WTC11 (cell line): ENCODE data around the gene MECR. TPM values are rescaled to one million over a fixed set of nuclear protein-coding genes. Genes with fewer than 3 reads are reported as not detected.
A peak's percentile ranks its signal among the peaks of the same experiment; 100 is the strongest.

ENCODE experiments used
- ATAC-seq: fragments of 200-7000 bp; cut with Tn5 transposase; 2 replicates; pipeline ENCODE4 v1.10.0; 2021; ENCODE audit warnings: mild to moderate bottlenecking, moderate library complexity
- CTCF ChIA-PET: fragments of 300-600 bp; sonication (Branson Sonifier 250); formaldehyde crosslinking; loops from one replicate; lab custom pipeline; 2021; ENCODE audit warnings: antibody characterized with exemption; lab: Charles Lee
- POLR2A ChIA-PET: fragments of 350-600 bp; sonication (Branson Sonifier 250); formaldehyde crosslinking; loops from one replicate; lab custom pipeline; 2021; ENCODE audit warnings: antibody characterized with exemption; lab: Charles Lee
- DNase-seq: peaks from one replicate; pipeline ENCODE4 v3.0.0; 2021; ENCODE audit warnings: low spot score
- H3K27ac Mint-ChIP-seq: 2 replicates; pipeline ENCODE4 v1.8.0; 2021; ENCODE audit warnings: mixed read lengths
- H3K27me3 Mint-ChIP-seq: 2 replicates; pipeline ENCODE4 v1.8.0; 2021; ENCODE audit warnings: low read depth, mild to moderate bottlenecking, moderate library complexity, mixed read lengths
- H3K36me3 Mint-ChIP-seq: 2 replicates; pipeline ENCODE4 v1.8.0; 2021; ENCODE audit warnings: mixed read lengths
- H3K4me1 Mint-ChIP-seq: 2 replicates; pipeline ENCODE4 v1.8.0; 2022; ENCODE audit warnings: mixed read lengths
- H3K4me3 Mint-ChIP-seq: 2 replicates; pipeline ENCODE4 v1.8.0; 2021; ENCODE audit warnings: mild to moderate bottlenecking, moderate library complexity, mixed read lengths
- H3K9me3 Mint-ChIP-seq: 2 replicates; pipeline ENCODE4 v1.8.0; 2021; ENCODE audit warnings: mixed read lengths
- ATF6 ChIP-seq: sonication (generic); formaldehyde crosslinking; IDR thresholded peaks from 2 replicates; pipeline ENCODE4 v1.8.1; 2023; ENCODE audit warnings: mild to moderate bottlenecking, missing genetic modification reagents
- CDX4 ChIP-seq: fragments of 250-450 bp; sonication (Bioruptor Pico); IDR thresholded peaks from 2 replicates; pipeline ENCODE4 v1.9.0; 2021; ENCODE audit warnings: moderate library complexity, mild to moderate bottlenecking, inconsistent platforms, borderline replicate concordance
- E2F1 ChIP-seq: sonication (generic); formaldehyde crosslinking; IDR thresholded peaks from 2 replicates; pipeline ENCODE4 v1.8.0; 2022; ENCODE audit warnings: mild to moderate bottlenecking, missing genetic modification reagents
- ESRRA ChIP-seq: sonication (generic); formaldehyde crosslinking; IDR thresholded peaks from 2 replicates; pipeline ENCODE4 v1.8.1; 2022; ENCODE audit warnings: mild to moderate bottlenecking, missing genetic modification reagents, borderline replicate concordance
- GABPB1 ChIP-seq: sonication (generic); formaldehyde crosslinking; IDR thresholded peaks from 2 replicates; pipeline ENCODE4 v1.8.1; 2023; ENCODE audit warnings: mild to moderate bottlenecking, missing genetic modification reagents
- GTF2I ChIP-seq: fragments of 250-450 bp; sonication (Bioruptor Pico); conservative IDR thresholded peaks from 2 replicates; pipeline ENCODE4 v1.4.0; 2021; ENCODE audit warnings: mild to moderate bottlenecking
- PRRX2 ChIP-seq: fragments of 250-450 bp; sonication (Bioruptor Pico); IDR thresholded peaks from 2 replicates; pipeline ENCODE4 v1.8.0; 2021; ENCODE audit warnings: mild to moderate bottlenecking
- RELA ChIP-seq: sonication (generic); formaldehyde crosslinking; IDR thresholded peaks from 2 replicates; pipeline ENCODE4 v1.8.1; 2022; ENCODE audit warnings: missing genetic modification reagents, mild to moderate bottlenecking, borderline replicate concordance
- SMAD3 ChIP-seq: sonication (generic); formaldehyde crosslinking; IDR thresholded peaks from 2 replicates; pipeline ENCODE4 v1.8.0; 2022; ENCODE audit warnings: missing genetic modification reagents, mild to moderate bottlenecking, borderline replicate concordance
- SMAD4 ChIP-seq: sonication (generic); formaldehyde crosslinking; IDR thresholded peaks from 2 replicates; pipeline ENCODE4 v1.8.0; 2022; ENCODE audit warnings: mild to moderate bottlenecking, missing genetic modification reagents
- TEAD4 ChIP-seq: sonication (generic); formaldehyde crosslinking; IDR thresholded peaks from 2 replicates; pipeline ENCODE4 v1.8.0; 2022; ENCODE audit warnings: mild to moderate bottlenecking, missing genetic modification reagents
- USF1 ChIP-seq: sonication (generic); formaldehyde crosslinking; IDR thresholded peaks from 2 replicates; pipeline ENCODE4 v1.8.0; 2022; ENCODE audit warnings: mild to moderate bottlenecking, missing genetic modification reagents
- ZBTB21 ChIP-seq: sonication (generic); formaldehyde crosslinking; IDR thresholded peaks from 2 replicates; pipeline ENCODE4 v1.8.1; 2023; ENCODE audit warnings: mild to moderate bottlenecking, missing genetic modification reagents, borderline replicate concordance
- ZNF219 ChIP-seq: sonication (generic); formaldehyde crosslinking; IDR thresholded peaks from 2 replicates; pipeline ENCODE4 v1.8.0; 2023; ENCODE audit warnings: missing genetic modification reagents, mild to moderate bottlenecking, borderline replicate concordance
- ZNF232 ChIP-seq: sonication (generic); formaldehyde crosslinking; IDR thresholded peaks from 2 replicates; pipeline ENCODE4 v1.8.0; 2022; ENCODE audit warnings: mild to moderate bottlenecking, missing genetic modification reagents
- ZNF281 ChIP-seq: sonication (generic); formaldehyde crosslinking; IDR thresholded peaks from 2 replicates; pipeline ENCODE4 v1.8.0; 2023; ENCODE audit warnings: mild to moderate bottlenecking, missing genetic modification reagents
- ZNF416 ChIP-seq: fragments of 250-450 bp; sonication (Bioruptor Pico); IDR thresholded peaks from 2 replicates; pipeline ENCODE4 v1.9.0; 2021; ENCODE audit warnings: mild to moderate bottlenecking, inconsistent platforms
- total RNA-seq: library from RNA; stranded (reverse); gene quantifications from 3 replicates; pipeline ENCODE4 v1.2.3, GENCODE V29; 2021
- TF ChIP-seq, protein P1 (sequence below): sonication (generic); formaldehyde crosslinking; conservative IDR thresholded peaks from 2 replicates; pipeline ENCODE4 v1.8.1; 2023; ENCODE audit warnings: mild to moderate bottlenecking, low read depth, missing genetic modification reagents, moderate library complexity
- TF ChIP-seq, protein P2 (sequence below): sonication (generic); formaldehyde crosslinking; IDR thresholded peaks from 2 replicates; pipeline ENCODE4 v1.8.1; 2022; ENCODE audit warnings: low read depth, mild to moderate bottlenecking, moderate library complexity, missing genetic modification reagents, borderline replicate concordance

MECR gene
- total RNA-seq, 1 experiment from 2014 or later: 37.6 TPM

- ATAC-seq: no peak
- Mint-ChIP-seq H3K36me3 (no peaks in the 10 kb centered on the region), H3K4me3 (peak overlapping the region; percentile 93), H3K27ac (peak overlapping the region; percentile 83), H3K9me3 (no peaks in the 10 kb centered on the region), H3K27me3 (peaks cover 34% of the 10 kb centered on the region), H3K4me1 (peaks cover 29% of the 10 kb centered on the region)
- TF ChIP-seq ZNF232 (CRISPR knock-in tag) (no peak), SMAD4 (CRISPR knock-in tag) (no peak), ZNF281 (CRISPR knock-in tag) (no peak), ZBTB21 (CRISPR knock-in tag) (no peak), SMAD3 (CRISPR knock-in tag) (no peak), ESRRA (CRISPR knock-in tag) (no peak), GTF2I (CRISPR knock-in tag) (no peak), ATF6 (no peak), RELA (CRISPR knock-in tag) (no peak), GABPB1 (CRISPR knock-in tag) (no peak), ZNF416 (CRISPR knock-in tag) (no peak), CDX4 (no peak), ZNF219 (CRISPR knock-in tag) (no peak), USF1 (no peak), PRRX2 (CRISPR knock-in tag) (no peak), TEAD4 (CRISPR knock-in tag) (no peak), E2F1 (CRISPR knock-in tag) (no peak)
- TF ChIP-seq, protein P1, sequence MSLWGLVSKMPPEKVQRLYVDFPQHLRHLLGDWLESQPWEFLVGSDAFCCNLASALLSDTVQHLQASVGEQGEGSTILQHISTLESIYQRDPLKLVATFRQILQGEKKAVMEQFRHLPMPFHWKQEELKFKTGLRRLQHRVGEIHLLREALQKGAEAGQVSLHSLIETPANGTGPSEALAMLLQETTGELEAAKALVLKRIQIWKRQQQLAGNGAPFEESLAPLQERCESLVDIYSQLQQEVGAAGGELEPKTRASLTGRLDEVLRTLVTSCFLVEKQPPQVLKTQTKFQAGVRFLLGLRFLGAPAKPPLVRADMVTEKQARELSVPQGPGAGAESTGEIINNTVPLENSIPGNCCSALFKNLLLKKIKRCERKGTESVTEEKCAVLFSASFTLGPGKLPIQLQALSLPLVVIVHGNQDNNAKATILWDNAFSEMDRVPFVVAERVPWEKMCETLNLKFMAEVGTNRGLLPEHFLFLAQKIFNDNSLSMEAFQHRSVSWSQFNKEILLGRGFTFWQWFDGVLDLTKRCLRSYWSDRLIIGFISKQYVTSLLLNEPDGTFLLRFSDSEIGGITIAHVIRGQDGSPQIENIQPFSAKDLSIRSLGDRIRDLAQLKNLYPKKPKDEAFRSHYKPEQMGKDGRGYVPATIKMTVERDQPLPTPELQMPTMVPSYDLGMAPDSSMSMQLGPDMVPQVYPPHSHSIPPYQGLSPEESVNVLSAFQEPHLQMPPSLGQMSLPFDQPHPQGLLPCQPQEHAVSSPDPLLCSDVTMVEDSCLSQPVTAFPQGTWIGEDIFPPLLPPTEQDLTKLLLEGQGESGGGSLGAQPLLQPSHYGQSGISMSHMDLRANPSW: no peak
- TF ChIP-seq, protein P2, sequence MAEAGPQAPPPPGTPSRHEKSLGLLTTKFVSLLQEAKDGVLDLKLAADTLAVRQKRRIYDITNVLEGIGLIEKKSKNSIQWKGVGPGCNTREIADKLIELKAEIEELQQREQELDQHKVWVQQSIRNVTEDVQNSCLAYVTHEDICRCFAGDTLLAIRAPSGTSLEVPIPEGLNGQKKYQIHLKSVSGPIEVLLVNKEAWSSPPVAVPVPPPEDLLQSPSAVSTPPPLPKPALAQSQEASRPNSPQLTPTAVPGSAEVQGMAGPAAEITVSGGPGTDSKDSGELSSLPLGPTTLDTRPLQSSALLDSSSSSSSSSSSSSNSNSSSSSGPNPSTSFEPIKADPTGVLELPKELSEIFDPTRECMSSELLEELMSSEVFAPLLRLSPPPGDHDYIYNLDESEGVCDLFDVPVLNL (CRISPR knock-in tag): no peak
- no peak for DNase-seq
- ChIA-PET CTCF (interaction anchor here (1.0 to 2.2 kb wide), 6 partner anchors 30 to 348 kb away, joined by 3 to 6 read pairs (median 5); no protein-coding TSS in a partner anchor), POLR2A (interaction anchor here (1.3 kb wide), 1 partner anchor 10 kb away, joined by 3 read pairs; no protein-coding TSS in a partner anchor)
These were observed 556 bp downstream of the MECR start for GRCh38 chr1:29230204-29230552.
